GM18520 (cell line): ENCODE results near the gene ADAM33.

Experiments used
- ATAC-seq: cut with Tn5 transposase; IDR thresholded peaks from one replicate; pipeline ENCODE4 v1.9.1; 2021; ENCODE audit not compliant: unreplicated experiment

ADAM33 gene

DNA sequence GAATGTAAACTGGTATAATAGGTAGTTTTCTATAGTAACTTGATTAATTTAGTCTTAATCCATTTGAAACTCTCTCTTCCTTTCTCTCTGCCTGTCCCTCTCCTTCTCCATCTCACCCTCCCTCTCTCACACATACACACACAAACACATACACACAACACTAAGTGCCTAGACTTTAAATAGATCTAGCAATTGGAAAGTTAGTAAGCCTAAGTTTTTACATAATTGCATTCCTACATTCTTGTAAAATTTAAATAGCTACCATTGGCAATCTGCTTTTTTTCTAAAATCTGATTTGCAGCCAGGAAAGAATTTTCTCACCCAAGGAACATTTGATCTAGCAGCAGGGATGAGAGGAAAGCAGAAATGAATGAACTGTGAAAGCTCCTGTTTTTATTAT lies 34.3 kb downstream of the ADAM33 start:
- no peak for ATAC-seq

DNA sequence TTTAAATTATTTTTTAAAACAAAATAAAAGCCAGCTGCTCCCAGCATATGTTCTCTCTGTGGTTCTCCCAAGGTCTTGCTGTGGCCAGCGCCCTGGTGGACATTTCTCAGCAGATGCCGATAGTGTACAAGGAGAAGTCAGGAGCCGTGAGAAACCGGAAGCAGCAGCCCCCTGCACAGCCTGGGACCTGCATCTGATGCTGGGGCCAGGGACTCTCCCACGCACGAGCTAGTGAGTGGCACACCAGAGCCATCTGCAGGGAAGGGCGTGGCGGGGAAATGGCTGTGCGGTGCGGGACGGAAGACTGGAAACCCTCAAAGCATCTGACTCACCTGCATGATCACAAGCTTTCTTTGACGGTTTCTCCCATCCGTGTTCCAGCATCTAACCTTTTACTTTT lies 35.2 kb downstream of the ADAM33 start:
- no peak for ATAC-seq

DNA sequence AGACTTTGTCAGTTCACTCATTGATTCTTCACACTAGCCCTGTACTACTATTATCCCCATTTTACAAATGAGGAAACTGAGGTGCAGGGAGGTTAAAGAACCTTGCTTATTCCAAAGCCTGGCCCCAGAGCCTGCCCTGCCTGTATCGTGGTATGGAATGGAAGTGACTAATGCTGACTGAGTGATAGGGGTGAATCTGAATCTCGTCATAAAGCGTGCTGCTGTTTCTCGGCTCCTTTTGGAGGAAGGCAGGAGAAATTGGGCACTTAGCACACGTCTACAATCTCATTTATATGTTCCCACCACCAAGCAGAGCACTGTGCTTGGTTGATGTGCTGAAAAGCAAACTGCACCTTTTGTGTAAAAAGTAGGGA lies 35.8 kb downstream of the ADAM33 start:
- no peak for ATAC-seq

DNA sequence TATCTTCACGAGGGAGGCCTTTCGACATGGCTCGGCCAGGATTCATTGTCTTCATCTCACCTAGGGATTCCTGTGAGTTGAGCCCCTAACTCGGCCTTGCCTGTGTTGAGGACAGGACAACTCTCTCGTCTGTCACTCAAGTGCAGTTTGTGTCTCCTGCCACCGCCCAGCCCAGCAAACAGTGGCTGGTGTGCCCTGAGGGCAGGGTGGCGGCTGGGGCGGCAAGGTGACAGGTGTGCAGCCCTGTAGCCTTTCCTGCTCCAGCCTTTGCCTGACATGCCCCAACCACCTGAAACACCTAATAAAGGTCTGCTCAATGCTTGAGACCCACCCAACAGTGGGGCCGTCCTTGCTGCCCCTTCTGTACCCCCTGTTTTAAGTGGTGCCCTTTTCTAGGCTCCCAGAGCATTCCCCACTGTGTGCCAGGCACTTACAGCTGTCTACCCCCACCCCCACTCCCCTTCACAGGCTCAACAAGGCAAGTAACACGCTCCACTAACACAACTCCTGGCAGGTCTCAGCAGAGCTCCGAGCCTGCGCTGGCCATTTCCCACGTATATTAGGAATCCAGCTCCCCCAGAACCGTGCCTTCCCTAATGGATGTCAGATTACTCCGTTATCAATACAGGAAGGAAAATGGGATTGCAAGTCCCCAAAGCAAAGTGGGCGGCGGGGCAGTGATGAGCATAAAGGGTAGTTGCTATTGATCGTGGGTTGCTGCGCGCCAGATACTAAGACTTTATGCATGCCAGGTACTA lies 36.3 kb downstream of the ADAM33 start:
- ATAC-seq: no peak

DNA sequence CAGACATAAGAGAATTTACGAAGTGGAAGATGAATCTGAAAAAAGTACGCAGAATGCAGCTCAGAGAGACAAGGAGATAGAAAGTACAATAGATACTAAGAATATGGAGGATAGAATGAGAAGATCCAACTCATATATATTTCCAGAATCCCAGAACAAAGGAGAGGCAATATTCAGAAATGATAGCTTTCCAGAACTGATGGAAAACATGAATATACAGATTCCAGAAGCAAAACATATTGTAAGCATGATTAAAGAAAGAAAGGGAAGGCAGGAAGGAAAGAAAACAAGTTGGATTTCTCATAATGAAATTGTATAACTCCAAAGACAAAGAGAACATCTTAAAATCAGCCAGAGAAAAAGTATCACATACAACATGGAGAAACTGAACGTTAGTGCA lies 41.6 kb downstream of the ADAM33 start:
- no peak for ATAC-seq

DNA sequence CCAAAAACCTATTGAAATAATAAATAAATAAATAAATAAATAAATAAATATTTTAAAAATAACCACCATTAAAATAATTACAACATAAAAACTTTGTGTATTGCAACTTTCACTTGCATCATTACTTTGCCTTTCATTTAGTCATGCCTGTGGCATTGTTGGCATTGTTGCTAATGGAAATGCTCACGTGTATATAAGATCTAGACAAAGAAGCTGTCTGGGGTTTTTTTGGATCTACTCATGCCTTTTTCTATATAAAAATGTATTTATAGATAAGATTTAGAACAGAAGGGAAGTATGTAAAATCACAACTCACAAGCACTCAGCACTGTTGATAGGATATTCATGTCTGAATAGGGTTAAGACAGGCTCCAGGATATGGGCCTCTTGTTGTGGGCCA lies 46.5 kb downstream of the ADAM33 start:
- no peak for ATAC-seq

DNA sequence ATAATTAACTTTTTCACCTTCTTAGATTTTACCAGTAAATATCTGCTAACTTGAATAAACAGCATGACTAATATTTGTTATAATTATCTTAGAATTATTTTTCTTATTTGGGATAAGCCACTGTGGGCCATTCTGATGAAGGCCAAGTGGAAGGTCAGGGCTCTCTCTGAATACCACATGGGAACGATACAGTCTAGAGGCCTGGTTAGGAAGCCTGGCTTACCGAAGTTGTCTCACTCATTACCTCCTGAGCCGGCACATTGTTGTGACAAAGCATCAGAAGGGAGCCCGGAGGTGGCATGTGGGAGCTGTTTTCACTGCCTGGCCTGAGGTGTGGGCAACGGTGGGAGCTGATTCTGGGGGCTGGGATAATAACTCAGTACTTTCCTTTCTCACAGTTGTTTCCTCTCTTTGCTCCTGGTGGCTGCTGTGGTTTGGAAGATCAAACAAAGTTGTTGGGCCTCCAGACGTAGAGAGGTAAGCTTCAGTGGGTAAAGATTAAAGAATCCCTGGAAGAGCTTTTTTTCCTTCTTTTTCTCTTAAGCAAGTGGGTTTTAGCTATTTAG lies 47.8 kb downstream of the ADAM33 start:
- ATAC-seq: no peak

DNA sequence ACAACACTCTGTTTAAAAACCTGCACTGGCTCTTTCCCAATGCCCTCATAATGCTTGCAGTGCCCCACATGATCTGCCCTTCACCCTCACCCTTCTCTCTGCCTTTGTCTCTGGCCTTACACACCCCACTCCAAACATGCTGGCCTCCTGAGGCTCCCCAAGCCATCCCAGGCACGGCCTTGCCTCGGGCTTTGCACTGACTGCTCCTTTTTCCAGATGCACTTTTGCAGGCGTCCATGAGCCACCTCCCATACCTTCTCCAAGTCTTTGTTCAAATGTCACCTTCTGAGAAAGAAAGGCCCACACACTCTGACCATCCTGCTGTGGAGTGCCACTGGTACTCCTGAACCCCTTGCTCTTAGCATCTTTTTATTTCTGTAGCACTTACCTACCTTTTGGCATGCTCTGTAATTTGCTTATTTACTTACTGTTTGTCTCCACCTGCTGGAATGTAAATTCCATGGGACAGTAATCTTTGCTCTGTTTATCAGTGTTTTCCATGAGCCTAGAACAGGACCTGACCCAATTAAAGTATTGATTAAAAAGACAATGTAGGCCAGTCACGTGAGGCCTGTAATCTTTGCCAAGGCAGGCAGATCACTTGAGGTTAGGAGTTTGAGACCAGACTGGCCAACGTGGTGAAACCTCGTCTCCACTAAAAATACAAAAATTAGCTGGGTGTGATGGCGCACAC lies 49.4 kb downstream of the ADAM33 start:
- ATAC-seq: no peak

DNA sequence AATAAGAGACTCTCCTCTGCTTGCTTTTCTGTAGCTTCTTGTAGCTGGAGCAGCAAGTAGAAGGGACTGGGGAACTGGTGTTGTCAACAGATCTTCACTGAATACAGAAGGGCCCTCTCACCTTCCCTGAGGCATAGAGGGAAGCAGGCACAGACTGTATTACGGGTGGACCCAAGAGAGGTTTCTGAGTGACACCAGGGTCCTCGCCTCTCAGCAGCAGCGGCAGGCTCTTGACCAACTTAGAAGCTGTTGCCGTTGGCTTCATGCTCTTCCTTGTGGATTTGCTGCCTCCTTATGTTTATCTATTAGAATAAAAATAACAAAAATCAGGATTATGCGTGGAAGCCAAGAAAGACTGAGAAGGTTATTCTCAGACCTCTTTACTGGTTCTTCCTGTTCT lies 50.3 kb downstream of the ADAM33 start:
- ATAC-seq: no peak

DNA sequence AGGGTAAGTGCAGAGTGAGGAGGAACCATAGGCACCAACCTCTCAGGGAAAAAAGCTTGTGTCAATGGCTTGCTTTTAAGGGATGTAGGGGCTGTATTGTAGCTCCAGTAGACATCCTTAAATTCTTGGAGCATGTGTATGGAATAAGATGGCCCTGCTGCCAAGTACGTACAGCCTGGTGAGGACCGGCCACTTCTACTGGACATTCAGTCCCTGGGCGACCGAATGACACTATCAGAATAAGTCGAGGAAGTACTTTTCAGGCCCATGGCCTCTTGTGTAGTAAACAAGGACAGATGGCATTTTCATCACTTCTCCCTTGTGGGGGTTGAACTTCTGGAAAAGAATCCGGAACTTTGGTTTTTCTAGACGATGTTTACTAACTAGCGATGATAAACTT lies 51.4 kb downstream of the ADAM33 start:
- ATAC-seq: no peak

DNA sequence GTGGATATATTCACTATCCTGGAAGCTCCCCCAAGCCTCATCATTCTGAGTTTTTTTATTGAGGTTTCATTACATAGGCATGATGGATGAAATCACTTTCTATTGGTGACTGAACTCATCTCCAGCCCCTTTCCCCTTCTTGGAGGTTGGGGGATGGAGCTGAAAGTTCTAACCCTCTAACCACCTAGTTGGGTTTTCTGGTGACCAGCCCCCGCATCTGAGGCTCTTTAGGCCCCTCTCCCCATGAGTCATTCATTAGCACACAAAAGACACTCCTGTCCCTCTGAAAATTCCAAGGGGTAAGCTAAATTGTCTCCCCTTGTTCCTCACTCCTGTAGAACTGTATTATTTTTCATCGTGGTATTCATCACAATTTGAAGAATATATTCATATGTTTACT lies 51.9 kb downstream of the ADAM33 start:
- no peak for ATAC-seq

DNA sequence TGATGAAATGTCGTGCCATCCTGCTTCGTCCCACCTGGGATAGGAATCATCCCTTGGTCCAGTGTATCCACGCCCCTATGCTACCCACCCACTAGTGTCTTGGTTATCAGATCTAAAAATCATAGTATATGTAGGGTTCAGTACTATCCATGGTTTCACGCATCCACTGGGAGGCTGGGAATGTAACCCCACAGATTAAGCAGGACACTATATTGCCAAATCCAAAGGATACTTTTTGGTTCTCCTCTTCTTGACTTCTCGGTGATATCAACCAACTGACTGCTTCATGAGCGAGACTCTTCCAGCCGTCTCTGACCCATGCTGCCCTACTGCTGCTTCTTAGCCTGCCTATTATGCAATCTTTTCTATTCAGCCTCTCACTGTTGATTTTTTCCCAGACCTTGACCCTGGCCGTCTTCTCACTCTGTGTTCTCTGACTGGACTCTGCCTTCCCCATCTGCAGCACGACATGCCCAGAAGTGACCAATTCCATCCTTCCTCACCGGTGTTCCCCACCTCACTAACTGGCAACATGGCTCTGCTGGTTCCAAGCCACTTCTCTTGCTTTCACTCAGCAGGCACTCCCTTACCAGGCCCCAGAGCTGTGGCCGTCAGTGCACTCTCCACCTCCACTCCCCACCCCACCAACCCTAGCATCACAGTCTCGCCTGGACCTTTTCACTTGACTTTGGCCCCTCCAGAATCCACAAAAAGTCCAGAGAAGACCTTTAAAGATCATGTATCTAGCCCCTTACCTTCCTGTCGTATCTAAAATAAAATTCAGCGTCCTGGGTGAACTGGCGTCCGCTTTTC lies 53.1 kb downstream of the ADAM33 start:
- no peak for ATAC-seq

DNA sequence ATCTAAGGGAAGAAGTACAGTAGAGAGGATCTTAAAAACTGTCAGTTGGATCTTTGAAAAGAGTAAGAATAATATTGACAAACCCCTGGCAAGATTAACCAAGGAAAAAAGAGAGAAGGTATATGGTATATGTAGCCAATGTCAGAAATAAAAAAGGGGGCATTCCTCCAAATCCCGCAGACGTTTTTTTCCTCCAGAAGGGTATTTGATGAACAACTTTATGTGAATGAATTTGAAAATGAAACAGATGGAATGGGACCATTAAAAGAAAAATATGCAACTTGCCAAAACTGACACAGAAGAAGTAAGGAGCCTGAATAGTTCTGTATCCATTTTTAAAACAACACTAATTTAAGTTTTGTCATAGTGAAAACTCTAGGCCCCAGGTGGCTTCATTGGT lies 54.3 kb downstream of the ADAM33 start:
- no peak for ATAC-seq

DNA sequence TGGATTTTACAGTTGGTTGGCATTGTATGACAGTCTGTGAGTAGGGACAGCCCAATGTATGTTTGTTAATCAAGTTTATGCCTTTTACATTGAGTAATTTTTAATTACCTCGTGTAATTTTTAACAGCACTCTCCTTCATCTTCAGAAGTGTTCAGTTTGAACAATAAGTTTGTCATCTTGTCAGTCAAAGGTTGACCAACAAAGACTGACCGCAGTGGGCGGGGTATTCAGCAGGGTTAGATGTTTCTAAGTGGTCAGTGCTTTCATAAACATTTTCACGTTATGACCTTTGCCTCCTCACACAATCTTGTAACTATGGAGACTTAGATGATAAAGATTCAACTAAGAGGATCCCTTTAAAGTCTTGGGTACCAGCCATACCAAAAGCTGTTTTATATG lies 59.4 kb downstream of the ADAM33 start:
- no peak for ATAC-seq

DNA sequence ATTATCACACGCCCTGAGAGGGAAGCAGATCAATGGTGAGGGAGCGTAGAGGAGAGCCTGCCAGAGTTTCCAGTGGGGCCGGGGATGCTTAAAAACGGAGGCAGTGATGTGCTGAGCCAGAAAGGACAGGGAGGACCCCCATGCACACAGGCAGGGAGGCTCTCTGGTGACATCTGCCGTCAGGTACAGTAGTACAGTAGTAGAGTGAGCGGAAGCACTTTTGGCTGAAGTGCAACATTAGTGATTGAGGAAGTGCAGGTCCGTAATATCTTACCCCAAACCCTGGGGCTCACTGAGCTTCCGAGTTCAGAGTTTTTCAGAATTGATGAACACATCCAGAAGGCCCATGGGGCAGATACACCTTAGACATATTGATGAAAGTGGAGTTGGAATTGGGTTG lies 60.7 kb downstream of the ADAM33 start:
- no peak for ATAC-seq
